Measurements from ENCODE around the gene RASA2.
"Not testable (repeated sequence)": the region's sequence is repeated elsewhere in the genome, so short reads cannot be mapped to it uniquely, and the experiment has no call there.

RASA2 gene

GRCh38 chr3:141460097-141460704 lies 26.6 kb upstream of the RASA2 start:
- peak; percentile 82 for DNase-seq

DNA sequence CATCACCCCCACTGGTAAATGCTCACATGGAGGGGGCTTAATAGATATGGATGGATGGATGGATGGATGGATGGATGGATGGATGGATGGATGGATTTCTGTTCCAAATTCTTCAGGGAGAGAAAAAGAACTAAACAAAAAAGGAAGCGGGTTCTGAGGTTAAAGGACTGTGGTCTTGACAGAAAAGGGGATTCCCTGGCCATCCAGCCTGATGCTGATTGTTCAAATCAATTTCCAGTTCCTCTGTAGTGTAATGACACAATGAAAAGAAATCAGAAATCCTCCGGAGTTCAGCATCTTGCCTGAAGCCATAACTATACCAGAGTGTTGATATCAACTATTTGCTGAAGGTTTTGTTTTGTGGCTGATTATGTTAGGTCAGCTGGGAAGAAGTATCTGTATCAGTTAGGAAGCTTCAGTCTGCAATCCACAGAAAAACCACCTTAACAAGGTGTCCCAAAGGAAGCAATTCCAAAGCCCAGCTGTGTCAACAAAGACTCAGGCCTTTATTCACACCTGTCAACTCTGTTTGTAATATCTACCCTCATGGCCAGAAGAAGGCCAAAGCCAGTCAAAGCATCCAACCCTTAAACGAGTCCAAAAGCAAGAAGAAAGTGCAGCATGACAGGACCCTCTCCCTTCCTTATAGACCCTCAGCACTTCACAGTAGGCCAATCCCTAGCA lies 24.5 kb upstream of the RASA2 start:
- DNase-seq: no peak

- peak; percentile 45 for DNase-seq
Observed at GRCh38 chr3:141465221-141465620, 21.6 kb upstream of the RASA2 start.

GRCh38 chr3:141466633-141467169 lies 20.1 kb upstream of the RASA2 start:
- DNase-seq: no peak

DNA sequence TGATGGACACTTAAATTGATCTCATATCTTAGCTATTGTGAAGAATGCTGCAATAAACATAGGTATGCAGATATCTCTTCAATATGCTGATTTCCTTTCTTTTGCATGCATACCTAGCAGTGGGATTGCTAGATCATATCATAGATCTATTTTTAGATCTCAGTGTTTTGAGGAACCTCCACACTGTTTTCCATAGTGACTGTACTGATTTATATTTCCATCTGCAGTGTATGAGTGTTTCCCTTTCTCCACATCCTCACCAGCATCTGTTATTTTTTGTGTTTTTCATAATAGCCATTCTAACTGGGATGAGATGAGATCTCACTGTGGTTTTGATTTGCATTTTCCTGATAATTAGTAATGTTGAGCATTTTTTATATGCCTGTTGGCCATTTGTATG lies 17.1 kb upstream of the RASA2 start:
- DNase-seq: peak; percentile 51

GRCh38 chr3:141471160-141471559 lies 15.7 kb upstream of the RASA2 start:
- DNase-seq: peak; percentile 77

DNA sequence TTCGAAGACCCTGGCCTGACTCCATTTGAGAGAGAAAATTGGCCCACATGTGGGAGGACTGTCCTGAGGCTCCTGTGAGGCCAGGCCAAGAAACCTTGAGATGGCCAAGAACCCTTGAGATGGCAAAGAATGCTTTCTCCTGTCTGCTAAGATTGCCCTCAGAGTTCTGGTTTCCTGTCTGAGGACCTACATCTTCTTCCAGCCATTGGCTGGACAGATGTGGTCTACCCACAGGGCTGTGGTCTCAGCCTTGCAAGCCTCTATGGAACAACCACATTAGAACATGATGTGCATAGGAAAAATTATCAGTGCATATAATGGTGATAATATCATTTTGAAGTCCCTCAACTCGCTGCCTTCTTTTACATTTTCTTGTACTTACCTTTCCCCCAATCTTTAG lies 10.8 kb upstream of the RASA2 start:
- no peak for DNase-seq

- peak; percentile 69 for DNase-seq
Observed at GRCh38 chr3:141477224-141477623, 9.6 kb upstream of the RASA2 start.

DNA sequence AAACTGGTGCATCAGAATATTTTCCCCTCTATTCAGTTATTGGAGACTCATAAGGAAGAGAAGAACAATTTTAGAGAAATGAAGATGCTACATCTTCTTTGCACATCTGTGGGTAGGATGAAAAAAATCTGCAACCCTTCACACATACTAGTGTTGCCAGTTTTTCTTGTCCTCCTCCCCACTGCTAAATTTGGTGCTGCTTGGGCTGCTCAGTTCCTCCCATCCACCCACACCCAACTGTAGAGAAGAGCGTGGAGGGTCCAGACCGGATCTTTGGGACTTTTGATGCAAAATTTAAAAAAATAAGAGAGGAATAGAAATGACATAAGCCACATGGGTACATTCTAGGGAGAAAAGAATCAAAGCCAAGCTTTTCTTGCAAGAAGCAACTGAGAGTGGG lies 8.7 kb upstream of the RASA2 start:
- DNase-seq: no peak

DNA sequence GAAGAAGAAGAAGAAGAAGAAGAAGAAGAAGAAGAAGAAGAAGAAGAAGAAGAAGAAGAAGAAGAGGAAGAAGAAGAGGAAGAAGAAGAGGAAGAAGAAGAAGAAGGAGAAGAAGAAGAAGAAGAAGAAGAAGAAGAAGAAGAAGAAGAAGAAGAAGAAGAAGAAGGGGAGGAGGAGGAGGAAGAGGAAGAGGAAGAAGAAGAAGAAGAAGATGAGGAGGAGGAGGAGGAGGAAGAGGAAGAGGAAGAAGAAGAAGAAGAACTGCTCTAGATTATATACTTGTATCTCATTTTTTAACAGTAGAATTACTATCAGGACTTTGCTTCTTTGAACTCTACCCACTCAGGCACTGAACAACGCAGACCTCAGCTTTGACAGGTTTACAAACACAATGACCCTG lies 8.0 kb upstream of the RASA2 start:
- DNase-seq: not testable (repeated sequence)

DNA sequence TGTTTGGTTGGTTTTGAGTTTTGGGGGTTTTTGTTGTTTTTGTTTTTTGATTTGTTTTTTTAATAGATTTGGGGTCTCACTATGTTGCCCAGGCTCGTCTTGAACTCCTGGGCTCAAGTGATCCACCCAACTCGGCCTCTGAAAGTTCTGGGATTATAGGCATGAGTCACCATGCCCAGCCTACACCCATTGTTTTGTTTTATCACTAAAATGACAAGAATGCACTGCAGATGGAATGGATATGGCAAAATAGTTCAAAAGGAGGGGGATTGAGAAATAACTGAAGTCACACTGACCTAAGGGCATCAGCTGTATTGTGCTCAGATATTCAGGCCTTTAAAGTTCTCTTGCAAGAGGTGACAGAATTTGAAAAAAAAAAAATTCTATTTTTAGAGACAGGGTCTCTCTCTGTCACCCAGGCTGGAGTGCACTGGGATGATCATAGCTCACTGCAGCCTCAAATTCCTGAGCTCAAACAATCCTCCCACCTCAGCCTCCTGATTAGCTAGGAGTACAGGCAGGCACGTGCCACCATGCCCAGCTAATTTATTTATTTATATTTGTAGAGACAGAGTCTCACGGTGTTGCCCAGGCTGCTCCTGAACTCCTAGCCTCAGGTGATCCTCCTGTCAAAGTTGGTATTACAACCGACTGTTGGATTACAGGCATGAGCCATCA lies 4.4 kb upstream of the RASA2 start:
- DNase-seq: peak; percentile 81

- DNase-seq: no peak
Observed at GRCh38 chr3:141484701-141485287, 2.0 kb upstream of the RASA2 start.

DNA sequence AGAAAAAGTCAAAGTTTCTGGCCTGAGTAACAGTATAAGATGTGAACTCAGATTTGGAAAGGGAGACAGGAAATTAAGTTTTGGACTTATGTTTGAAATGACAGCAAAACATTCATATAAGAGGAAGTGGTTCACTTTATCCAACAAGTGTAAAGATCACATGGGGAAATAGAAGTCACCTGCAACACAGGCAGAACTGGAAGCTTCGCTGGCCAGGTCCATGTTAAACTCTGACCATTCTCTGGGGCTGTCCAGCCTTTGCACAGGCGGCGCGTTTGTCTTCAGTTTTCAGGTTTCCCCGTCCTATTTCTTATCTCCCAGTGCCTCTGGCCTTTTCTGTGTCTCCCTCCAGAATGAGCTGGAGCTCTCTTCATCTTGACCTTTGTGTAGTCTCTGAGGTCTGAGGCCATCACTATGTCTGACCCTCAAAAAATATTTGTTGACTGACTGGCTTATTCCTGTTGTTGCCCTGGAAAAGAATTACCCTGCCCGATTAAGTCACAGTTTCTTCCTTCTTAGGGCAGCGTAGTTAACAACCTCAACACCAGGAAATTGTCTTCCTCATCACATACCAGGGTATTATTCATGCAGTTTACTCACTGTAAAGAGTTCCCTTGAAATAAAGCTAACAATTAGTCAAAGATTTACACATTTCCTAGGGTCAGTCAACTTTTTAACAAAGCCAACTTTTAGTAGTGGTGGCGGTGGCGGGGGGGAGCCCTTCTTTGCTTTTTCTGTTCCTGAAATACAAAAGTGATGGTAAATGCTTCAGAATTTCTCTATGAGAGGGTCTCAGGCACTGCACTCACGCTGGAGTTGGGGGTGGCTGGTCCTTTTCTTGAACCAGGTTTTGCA lies 959 bp upstream of the RASA2 start:
- peak; percentile 81 for DNase-seq

- DNase-seq: no peak
Observed at GRCh38 chr3:141486496-141486745, 406 bp upstream of the RASA2 start.

GRCh38 chr3:141487521-141488252 lies 860 bp downstream of the RASA2 start:
- DNase-seq: peak; percentile 57

DNA sequence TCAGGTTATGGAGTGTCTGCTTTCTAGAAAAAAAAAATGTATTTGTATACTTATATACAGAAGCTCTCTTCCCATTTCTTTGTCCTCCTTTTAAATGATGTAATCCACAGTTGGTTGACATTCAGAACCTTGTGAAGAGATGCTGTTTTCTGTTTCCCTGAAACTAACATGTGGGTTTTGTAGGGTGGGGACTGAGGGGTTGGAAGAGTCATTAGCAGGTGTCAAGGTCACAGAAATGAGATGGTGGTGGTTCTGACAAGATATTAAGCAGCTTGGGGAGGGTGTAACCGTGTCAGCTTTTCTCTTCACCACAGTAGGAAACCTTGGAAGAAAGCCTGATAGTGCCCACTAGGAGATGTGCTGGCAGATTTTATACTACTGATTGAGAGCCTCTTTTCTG lies 2.4 kb downstream of the RASA2 start:
- DNase-seq: no peak

DNA sequence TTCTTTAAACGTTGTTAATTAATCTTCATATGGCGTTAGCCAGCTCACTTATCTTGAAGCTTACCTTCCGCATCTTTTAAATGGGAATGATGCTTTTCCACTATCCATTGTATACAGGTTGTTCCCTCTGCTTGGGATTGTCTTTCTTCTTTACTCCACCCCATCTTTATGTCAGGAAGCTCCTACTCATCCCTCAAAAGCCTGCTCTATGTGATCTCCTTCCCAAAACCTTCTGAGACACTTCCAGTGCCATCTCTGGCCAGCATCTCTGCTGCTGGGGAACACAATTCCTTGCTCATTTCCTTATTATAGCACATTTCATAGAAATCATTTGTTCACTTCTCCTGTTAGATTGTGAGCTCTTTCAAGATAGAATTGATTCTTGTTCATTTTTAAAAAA lies 4.3 kb downstream of the RASA2 start:
- no peak for DNase-seq

DNA sequence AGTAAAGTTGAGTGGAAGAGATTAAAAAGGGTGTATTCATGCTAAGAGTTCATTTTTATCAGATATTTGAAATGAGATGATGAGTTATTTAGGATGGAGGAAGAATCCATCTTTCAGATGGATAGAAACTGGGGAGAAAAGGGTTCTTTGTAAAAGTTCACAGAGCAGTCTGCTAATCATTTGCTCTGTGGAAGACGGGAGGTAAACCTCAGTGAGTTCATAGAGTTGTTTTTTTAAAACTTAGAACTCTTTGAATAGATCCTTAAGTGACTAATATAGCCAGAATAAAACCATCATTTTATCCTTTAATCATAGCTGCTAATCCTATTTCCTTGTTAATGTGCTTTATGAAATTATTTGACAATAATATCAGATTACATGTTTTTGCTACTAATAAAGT lies 5.1 kb downstream of the RASA2 start:
- DNase-seq: no peak

DNA sequence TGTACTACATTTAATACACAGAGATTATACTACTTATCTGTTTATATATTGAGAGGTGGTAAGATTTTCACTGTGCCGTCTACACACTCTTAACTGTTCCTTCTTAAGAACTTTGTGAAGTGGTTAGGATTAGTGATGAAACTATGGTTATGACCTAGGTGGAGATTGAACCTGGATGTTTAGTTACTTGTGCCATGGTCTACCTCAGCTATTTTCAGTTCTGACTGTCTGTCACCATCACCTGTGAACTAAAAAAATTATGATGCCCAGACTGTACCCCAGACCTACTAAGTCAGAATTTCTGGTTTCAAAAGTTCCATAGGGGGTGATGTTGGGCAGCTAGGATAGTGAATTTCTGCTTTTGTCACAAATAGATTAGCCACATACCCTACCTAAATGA lies 6.4 kb downstream of the RASA2 start:
- no peak for DNase-seq

GRCh38 chr3:141497589-141497988 lies 10.8 kb downstream of the RASA2 start:
- not testable (repeated sequence) for DNase-seq

DNA sequence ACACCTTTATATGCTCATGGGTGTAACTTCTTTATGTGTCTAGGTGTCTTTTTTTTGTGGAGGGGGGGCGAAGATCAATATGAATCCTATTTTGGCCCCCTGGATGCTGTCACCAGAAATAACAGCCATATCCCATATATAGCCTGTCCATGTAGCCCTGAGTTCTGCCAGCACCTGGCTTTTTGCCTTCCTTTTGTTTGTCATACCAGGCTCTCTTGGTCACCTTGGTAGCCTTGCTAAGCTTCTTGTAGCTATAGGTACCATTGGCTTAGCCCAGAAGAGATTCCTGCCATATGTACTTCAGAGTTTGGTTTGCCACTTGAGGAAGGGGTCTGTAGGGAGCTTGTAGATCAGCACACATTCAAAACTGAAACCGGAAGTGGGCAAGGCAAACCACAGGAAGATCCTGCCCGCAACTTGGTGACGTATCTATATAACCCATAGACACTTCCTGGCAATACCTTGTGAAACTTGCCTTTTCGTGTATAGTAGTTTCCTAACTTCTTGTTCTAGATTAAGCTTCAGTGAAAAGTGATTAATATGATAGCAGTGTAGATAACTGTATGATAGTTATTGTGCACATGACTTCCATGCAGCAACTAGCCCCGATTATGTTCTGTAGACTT lies 11.9 kb downstream of the RASA2 start:
- DNase-seq: no peak

DNA sequence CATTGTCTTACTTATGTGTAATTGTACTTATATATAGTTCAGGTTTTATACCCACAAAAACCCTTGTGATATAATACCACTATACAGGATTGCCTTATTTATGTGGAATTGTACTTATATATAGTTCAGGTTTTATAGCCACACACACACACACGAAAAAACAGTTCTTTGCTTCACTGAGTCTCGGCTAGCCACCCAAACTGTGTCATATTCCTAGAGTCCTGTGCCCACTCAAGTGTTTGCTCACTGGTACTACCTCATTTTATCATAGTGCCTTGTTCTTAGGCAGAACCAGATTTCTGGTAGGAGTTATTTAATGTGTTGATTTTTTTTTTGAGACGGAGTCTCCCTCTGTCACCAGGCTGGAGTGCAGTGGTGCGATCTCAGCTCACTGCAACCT lies 12.5 kb downstream of the RASA2 start:
- DNase-seq: no peak
